Measurements from ENCODE around the gene RPS21.

RPS21 gene

GRCh38 chr20:62386383-62387218 lies at the start of gene RPS21:
RPS21 (plus strand) TSS chr20:62387103; CDS start chr20:62387339, 236 bp downstream.
- peak within 1 kb of the TSS; percentile 100 for H3K4me3 ChIP-seq (ENCODE audit: low read depth, low read length)
- no peak for DNase-seq (ENCODE audit: low read depth)
- TF ChIP-seq CTCF (IDR thresholded peaks at IDR 0.05; ENCODE audit: control insufficient read depth, extremely low read depth, insufficient read depth), result no peak

- DNase-seq (ENCODE audit: low read depth), result no peak
- TF ChIP-seq CTCF (IDR thresholded peaks at IDR 0.05; ENCODE audit: control insufficient read depth, extremely low read depth, insufficient read depth), result no peak
- H3K4me3 ChIP-seq (ENCODE audit: low read depth, low read length), result no peak overlapping the region
Measured at GRCh38 chr20:62337558-62338293, 49.2 kb upstream of the RPS21 start.

- H3K4me3 ChIP-seq (ENCODE audit: low read depth, low read length), result no peak overlapping the region
Measured at GRCh38 chr20:62338294-62338620, 48.6 kb upstream of the RPS21 start.

GRCh38 chr20:62339647-62340062 lies 47.2 kb upstream of the RPS21 start:
- no peak for TF ChIP-seq CTCF (IDR thresholded peaks at IDR 0.05; ENCODE audit: control insufficient read depth, extremely low read depth, insufficient read depth)
- H3K4me3 ChIP-seq (ENCODE audit: low read depth, low read length), result no peak overlapping the region
- no peak for DNase-seq (ENCODE audit: low read depth)

More at GRCh38 chr20:62338294-62338620, 48.6 kb upstream of the RPS21 start:
- TF ChIP-seq CTCF (IDR thresholded peaks at IDR 0.05; ENCODE audit: control insufficient read depth, extremely low read depth, insufficient read depth), result no peak
- DNase-seq (ENCODE audit: low read depth), result no peak

- DNase-seq (ENCODE audit: low read depth), result no peak
- no peak overlapping the region for H3K4me3 ChIP-seq (ENCODE audit: low read depth, low read length)
- TF ChIP-seq CTCF (IDR thresholded peaks at IDR 0.05; ENCODE audit: control insufficient read depth, extremely low read depth, insufficient read depth), result no peak
Measured at GRCh38 chr20:62342910-62343309, 44.0 kb upstream of the RPS21 start.

GRCh38 chr20:62344092-62344491 lies 42.8 kb upstream of the RPS21 start:
- DNase-seq (ENCODE audit: low read depth), result no peak
- no peak for TF ChIP-seq CTCF (IDR thresholded peaks at IDR 0.05; ENCODE audit: control insufficient read depth, extremely low read depth, insufficient read depth)
- H3K4me3 ChIP-seq (ENCODE audit: low read depth, low read length), result no peak overlapping the region
